HFFc6 (cell line): ENCODE measurements around the gene MCC. TPM values are rescaled to one million over a fixed set of nuclear protein-coding genes. Genes with fewer than 3 reads are reported as not detected.

ENCODE experiments used
- DNase-seq: peaks from one replicate; pipeline ENCODE4 v3.0.0-alpha.2; 2018
- H3K27ac Mint-ChIP-seq: 2 replicates; pipeline ENCODE4 v1.8.0; 2020; ENCODE audit warnings: mild to moderate bottlenecking, mixed read lengths
- H3K27me3 Mint-ChIP-seq: 2 replicates; pipeline ENCODE4 v1.8.0; 2021; ENCODE audit warnings: mild to moderate bottlenecking, moderate library complexity, mixed read lengths; ENCODE audit not compliant: insufficient read depth
- H3K36me3 Mint-ChIP-seq: 2 replicates; pipeline ENCODE4 v1.8.0; 2021; ENCODE audit warnings: low read depth, mixed read lengths
- H3K4me1 Mint-ChIP-seq: 2 replicates; pipeline ENCODE4 v1.8.0; 2020; ENCODE audit warnings: low read depth, mixed read lengths
- H3K4me3 Mint-ChIP-seq: 2 replicates; pipeline ENCODE4 v1.8.0; 2020; ENCODE audit warnings: mild to moderate bottlenecking, moderate library complexity, mixed read lengths
- H3K9me3 Mint-ChIP-seq: 2 replicates; pipeline ENCODE4 v1.8.0; 2020; ENCODE audit warnings: mild to moderate bottlenecking, mixed read lengths
- total RNA-seq, 6 experiments: library from RNA; stranded (reverse); fragmentation: NEBNext Ultra II Directional; extraction: Animal tissue kit (Norgen Biotek cat#: 25700); gene quantifications; 2 replicates in 1 of 6; 3 replicates in 5 of 6; pipeline ENCODE4 v1.2.3, GENCODE V29; 2021
- TF ChIP-seq, protein P1 (sequence below): fragments of 200-600 bp; sonication (generic); IDR thresholded peaks from 2 replicates; pipeline ENCODE4 v1.5.0; 2021; ENCODE audit warnings: antibody characterized with exemption, mild to moderate bottlenecking

Gene MCC
- total RNA-seq, 6 experiments from 2014 or later = 2.5 to 4.9 (median 3.0) TPM

- no peak overlapping the region for H3K27ac Mint-ChIP-seq
- no peaks in the 10 kb centered on the region for H3K9me3 Mint-ChIP-seq
- H3K36me3 Mint-ChIP-seq = no peaks in the 10 kb centered on the region
- H3K27me3 Mint-ChIP-seq = peaks cover 8% of the 10 kb centered on the region; the same call in 1 of the 2 replicates
- TF ChIP-seq, protein P1, sequence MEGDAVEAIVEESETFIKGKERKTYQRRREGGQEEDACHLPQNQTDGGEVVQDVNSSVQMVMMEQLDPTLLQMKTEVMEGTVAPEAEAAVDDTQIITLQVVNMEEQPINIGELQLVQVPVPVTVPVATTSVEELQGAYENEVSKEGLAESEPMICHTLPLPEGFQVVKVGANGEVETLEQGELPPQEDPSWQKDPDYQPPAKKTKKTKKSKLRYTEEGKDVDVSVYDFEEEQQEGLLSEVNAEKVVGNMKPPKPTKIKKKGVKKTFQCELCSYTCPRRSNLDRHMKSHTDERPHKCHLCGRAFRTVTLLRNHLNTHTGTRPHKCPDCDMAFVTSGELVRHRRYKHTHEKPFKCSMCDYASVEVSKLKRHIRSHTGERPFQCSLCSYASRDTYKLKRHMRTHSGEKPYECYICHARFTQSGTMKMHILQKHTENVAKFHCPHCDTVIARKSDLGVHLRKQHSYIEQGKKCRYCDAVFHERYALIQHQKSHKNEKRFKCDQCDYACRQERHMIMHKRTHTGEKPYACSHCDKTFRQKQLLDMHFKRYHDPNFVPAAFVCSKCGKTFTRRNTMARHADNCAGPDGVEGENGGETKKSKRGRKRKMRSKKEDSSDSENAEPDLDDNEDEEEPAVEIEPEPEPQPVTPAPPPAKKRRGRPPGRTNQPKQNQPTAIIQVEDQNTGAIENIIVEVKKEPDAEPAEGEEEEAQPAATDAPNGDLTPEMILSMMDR = no peak
- H3K4me1 Mint-ChIP-seq = peaks cover 11% of the 10 kb centered on the region
- no peak for DNase-seq
- no peak overlapping the region for H3K4me3 Mint-ChIP-seq
Measured at GRCh38 chr5:113311301-113311700, 177.0 kb downstream of the MCC start.

- DNase-seq = no peak
- Mint-ChIP-seq H3K4me3 (no peak overlapping the region), H3K27ac (no peak overlapping the region), H3K36me3 (no peaks in the 10 kb centered on the region), H3K27me3 (peaks cover 20% of the 10 kb centered on the region), H3K4me1 (no peaks in the 10 kb centered on the region), H3K9me3 (no peaks in the 10 kb centered on the region)
- TF ChIP-seq, protein P1 = no peak
Measured at GRCh38 chr5:113302120-113302519, 186.1 kb downstream of the MCC start.

DNA sequence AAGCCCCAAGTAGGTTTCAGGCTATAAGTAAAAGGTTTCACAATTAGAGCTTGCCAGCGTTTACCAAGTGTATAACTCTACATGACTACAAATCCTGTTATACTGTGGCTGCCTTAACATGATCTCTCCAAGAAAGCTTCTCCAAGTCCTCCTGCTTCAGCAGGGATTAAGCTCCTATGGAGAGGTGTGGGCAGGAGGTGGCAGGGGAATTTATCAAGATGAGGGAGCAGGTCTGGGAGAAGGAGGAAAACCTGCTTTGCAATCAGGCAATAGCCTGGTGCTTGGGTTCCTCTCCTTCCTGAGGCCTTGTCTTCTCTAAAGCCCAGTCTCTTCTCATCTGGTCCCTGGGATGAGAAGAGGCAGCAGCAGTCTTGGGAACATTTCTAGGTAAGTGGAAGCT is 188.7 kb downstream of the MCC start:
- no peaks in the 10 kb centered on the region for H3K9me3 Mint-ChIP-seq
- no peak overlapping the region for H3K4me3 Mint-ChIP-seq
- H3K27ac Mint-ChIP-seq = no peak overlapping the region
- TF ChIP-seq, protein P1 = no peak
- no peak for DNase-seq
- H3K4me1 Mint-ChIP-seq = peaks cover 8% of the 10 kb centered on the region
- H3K27me3 Mint-ChIP-seq = peaks cover 20% of the 10 kb centered on the region
- no peaks in the 10 kb centered on the region for H3K36me3 Mint-ChIP-seq

GRCh38 chr5:113296676-113297075 is 191.6 kb downstream of the MCC start:
- no peak overlapping the region for H3K4me3 Mint-ChIP-seq
- TF ChIP-seq, protein P1 = no peak
- H3K36me3 Mint-ChIP-seq = no peaks in the 10 kb centered on the region
- H3K27ac Mint-ChIP-seq = no peak overlapping the region
- H3K4me1 Mint-ChIP-seq = peaks cover 17% of the 10 kb centered on the region
- peaks cover 21% of the 10 kb centered on the region for H3K27me3 Mint-ChIP-seq
- DNase-seq = no peak
- no peaks in the 10 kb centered on the region for H3K9me3 Mint-ChIP-seq

GRCh38 chr5:113295111-113295539 is 193.1 kb downstream of the MCC start:
- H3K9me3 Mint-ChIP-seq = no peaks in the 10 kb centered on the region
- DNase-seq = no peak
- H3K27ac Mint-ChIP-seq = peak overlapping the region; percentile 59
- H3K36me3 Mint-ChIP-seq = no peaks in the 10 kb centered on the region
- H3K27me3 Mint-ChIP-seq = peaks cover 14% of the 10 kb centered on the region
- H3K4me3 Mint-ChIP-seq = peak overlapping the region; percentile 95
- TF ChIP-seq, protein P1 = no peak
- H3K4me1 Mint-ChIP-seq = peaks cover 17% of the 10 kb centered on the region
